GM21381 (cell line): ENCODE data around the gene NUP62.
"Not testable (repeated sequence)": the region's sequence is repeated elsewhere in the genome, so short reads cannot be mapped to it uniquely, and the experiment has no call there.

Experiments used
- ATAC-seq: cut with Tn5 transposase; IDR thresholded peaks from one replicate; pipeline ENCODE4 v1.9.1; 2021; ENCODE audit warnings: mild to moderate bottlenecking, moderate library complexity; ENCODE audit not compliant: unreplicated experiment

The NUP62 gene

GRCh38 chr19:49929121-49929610 is at the start of gene NUP62, which contains the start of gene ATF5:
NUP62 (minus strand) TSS chr19:49929504; CDS start chr19:49909807, 19,697 bp downstream.
ATF5 (plus strand) TSS chr19:49929205; CDS start chr19:49930851, 1,646 bp downstream.
- ATAC-seq: peak; percentile 35

GRCh38 chr19:49978324-49978723 is 49.0 kb upstream of the NUP62 start:
- ATAC-seq: no peak

GRCh38 chr19:49977881-49978280 is 48.6 kb upstream of the NUP62 start:
- no peak for ATAC-seq

GRCh38 chr19:49977076-49977475 is 47.8 kb upstream of the NUP62 start:
- no peak for ATAC-seq

- no peak for ATAC-seq
Measured at GRCh38 chr19:49976496-49976895, 47.2 kb upstream of the NUP62 start.

- no peak for ATAC-seq
Measured at GRCh38 chr19:49975051-49975450, 45.7 kb upstream of the NUP62 start.

- no peak for ATAC-seq
Measured at GRCh38 chr19:49973987-49974386, 44.7 kb upstream of the NUP62 start.

- no peak for ATAC-seq
Measured at GRCh38 chr19:49972841-49973240, 43.5 kb upstream of the NUP62 start.

- no peak for ATAC-seq
Measured at GRCh38 chr19:49971991-49972411, 42.7 kb upstream of the NUP62 start.

GRCh38 chr19:49969355-49969754 is 40.1 kb upstream of the NUP62 start:
- not testable (repeated sequence) for ATAC-seq

- no peak for ATAC-seq
Measured at GRCh38 chr19:49968279-49968922, 39.1 kb upstream of the NUP62 start.

- ATAC-seq: not testable (repeated sequence)
Measured at GRCh38 chr19:49960980-49961379, 31.7 kb upstream of the NUP62 start, which contains the start of gene SIGLEC11. SIGLEC11 (minus strand) TSS chr19:49961172; CDS start chr19:49961081, 91 bp downstream.

GRCh38 chr19:49959892-49960291 is 30.6 kb upstream of the NUP62 start:
- ATAC-seq: not testable (repeated sequence)

- not testable (repeated sequence) for ATAC-seq
Measured at GRCh38 chr19:49958596-49958995, 29.3 kb upstream of the NUP62 start.

GRCh38 chr19:49958144-49958543 is 28.8 kb upstream of the NUP62 start:
- ATAC-seq: not testable (repeated sequence)

- ATAC-seq: no peak
Measured at GRCh38 chr19:49957262-49957915, 28.1 kb upstream of the NUP62 start.

GRCh38 chr19:49956115-49956495 is 26.8 kb upstream of the NUP62 start:
- ATAC-seq: no peak

GRCh38 chr19:49954933-49955332 is 25.6 kb upstream of the NUP62 start:
- no peak for ATAC-seq

- ATAC-seq: no peak
Measured at GRCh38 chr19:49954092-49954829, 25.0 kb upstream of the NUP62 start.

GRCh38 chr19:49953416-49953815 is 24.1 kb upstream of the NUP62 start:
- ATAC-seq: no peak

GRCh38 chr19:49952906-49953305 is 23.6 kb upstream of the NUP62 start:
- no peak for ATAC-seq

- ATAC-seq: no peak
Measured at GRCh38 chr19:49952479-49952836, 23.2 kb upstream of the NUP62 start.
